SK-N-SH treated with all-trans-retinoic acid at 6 μM for 48 hours (cell line): Measurements from ENCODE around the gene KNDC1.

Experiments
- ATAC-seq: fragments of 200-7000 bp; cut with Tn5 transposase; 3 replicates; pipeline ENCODE4 v1.9.1; 2020; ENCODE audit warnings: mild to moderate bottlenecking, moderate library complexity
- BACH2 ChIP-seq: fragments of 250-450 bp; sonication (Bioruptor Pico); IDR thresholded peaks from 2 replicates; pipeline ENCODE4 v1.9.0; 2021; ENCODE audit warnings: mild to moderate bottlenecking, borderline replicate concordance
- CSDC2 ChIP-seq: fragments of 250-450 bp; sonication (Bioruptor Pico); IDR thresholded peaks from 2 replicates; pipeline ENCODE4 v1.5.0; 2020; ENCODE audit warnings: mild to moderate bottlenecking, moderate library complexity
- ESRRG ChIP-seq: fragments of 250-450 bp; sonication (Bioruptor Pico); IDR thresholded peaks from 2 replicates; pipeline ENCODE4 v1.6.1; 2021; ENCODE audit warnings: mild to moderate bottlenecking
- GLIS3 ChIP-seq: fragments of 250-450 bp; sonication (Bioruptor Pico); IDR thresholded peaks from 2 replicates; pipeline ENCODE4 v1.5.0; 2020; ENCODE audit warnings: mild to moderate bottlenecking, moderate library complexity
- ISL1 ChIP-seq: fragments of 250-450 bp; sonication (Bioruptor Pico); IDR thresholded peaks from 2 replicates; pipeline ENCODE4 v2.1.2; 2022; ENCODE audit warnings: mild to moderate bottlenecking, moderate library complexity
- OSR1 ChIP-seq: fragments of 250-450 bp; sonication (Bioruptor Pico); IDR thresholded peaks from 2 replicates; pipeline ENCODE4 v1.8.0; 2022; ENCODE audit warnings: moderate library complexity, mild to moderate bottlenecking, inconsistent platforms
- PPARA ChIP-seq: fragments of 250-450 bp; sonication (Bioruptor Pico); IDR thresholded peaks from 2 replicates; pipeline ENCODE4 v1.5.0; 2020; ENCODE audit warnings: mild to moderate bottlenecking, borderline replicate concordance
- RARB ChIP-seq: fragments of 250-450 bp; sonication (Bioruptor Pico); IDR thresholded peaks from 2 replicates; pipeline ENCODE4 v1.8.0; 2021; ENCODE audit warnings: mild to moderate bottlenecking, moderate library complexity
- SNAI2 ChIP-seq: fragments of 250-450 bp; sonication (Bioruptor Pico); IDR thresholded peaks from 2 replicates; pipeline ENCODE4 v1.5.0; 2020; ENCODE audit warnings: mild to moderate bottlenecking, moderate library complexity
- TCF4 ChIP-seq: fragments of 250-450 bp; sonication (Bioruptor Pico); IDR thresholded peaks from 2 replicates; pipeline ENCODE4 v1.8.0; 2021; ENCODE audit warnings: mild to moderate bottlenecking, moderate library complexity, borderline replicate concordance
- TOX ChIP-seq: fragments of 250-450 bp; sonication (Bioruptor Pico); IDR thresholded peaks from 2 replicates; pipeline ENCODE4 v1.8.0; 2021; ENCODE audit warnings: mild to moderate bottlenecking, moderate library complexity, borderline replicate concordance
- ZC3H10 ChIP-seq: fragments of 250-450 bp; sonication (Bioruptor Pico); IDR thresholded peaks from 2 replicates; pipeline ENCODE4 v1.5.1; 2021; ENCODE audit warnings: mild to moderate bottlenecking, moderate library complexity
- ZFP3 ChIP-seq: fragments of 250-450 bp; sonication (Bioruptor Pico); IDR thresholded peaks from 2 replicates; pipeline ENCODE4 v1.5.0; 2020; ENCODE audit warnings: mild to moderate bottlenecking, moderate library complexity
- ZNF565 ChIP-seq: fragments of 450-650 bp; formaldehyde crosslinking; conservative IDR thresholded peaks from 2 replicates; pipeline ENCODE4 v1.5.0; 2020; ENCODE audit warnings: low read depth, mild to moderate bottlenecking, moderate library complexity
- ZNF8 ChIP-seq: fragments of 450-650 bp; formaldehyde crosslinking; IDR thresholded peaks from 2 replicates; pipeline ENCODE4 v1.5.0; 2020; ENCODE audit warnings: mild to moderate bottlenecking, moderate library complexity
- TF ChIP-seq, protein P1 (sequence below): fragments of 250-450 bp; sonication (Bioruptor Pico); IDR thresholded peaks from 2 replicates; pipeline ENCODE4 v1.5.1; 2021; ENCODE audit warnings: mild to moderate bottlenecking, moderate library complexity
- TF ChIP-seq, protein P2 (sequence below): fragments of 250-450 bp; sonication (Bioruptor Pico); IDR thresholded peaks from 2 replicates; pipeline ENCODE4 v1.8.0; 2020; ENCODE audit warnings: mild to moderate bottlenecking, moderate library complexity, borderline replicate concordance
- TF ChIP-seq, protein P3 (sequence below): fragments of 250-450 bp; sonication (Bioruptor Pico); IDR thresholded peaks from 2 replicates; pipeline ENCODE4 v1.5.1; 2020; ENCODE audit warnings: low read depth, mild to moderate bottlenecking, moderate library complexity
- TF ChIP-seq, protein P4 (sequence below): fragments of 250-450 bp; sonication (Bioruptor Pico); IDR thresholded peaks from 2 replicates; pipeline ENCODE4 v1.8.0; 2021; ENCODE audit warnings: low read depth, mild to moderate bottlenecking, moderate library complexity, borderline replicate concordance
- TF ChIP-seq, protein P5 (sequence below): fragments of 250-450 bp; sonication (Bioruptor Pico); IDR thresholded peaks from 2 replicates; pipeline ENCODE4 v1.5.0; 2020; ENCODE audit warnings: mild to moderate bottlenecking, moderate library complexity

KNDC1 gene

DNA sequence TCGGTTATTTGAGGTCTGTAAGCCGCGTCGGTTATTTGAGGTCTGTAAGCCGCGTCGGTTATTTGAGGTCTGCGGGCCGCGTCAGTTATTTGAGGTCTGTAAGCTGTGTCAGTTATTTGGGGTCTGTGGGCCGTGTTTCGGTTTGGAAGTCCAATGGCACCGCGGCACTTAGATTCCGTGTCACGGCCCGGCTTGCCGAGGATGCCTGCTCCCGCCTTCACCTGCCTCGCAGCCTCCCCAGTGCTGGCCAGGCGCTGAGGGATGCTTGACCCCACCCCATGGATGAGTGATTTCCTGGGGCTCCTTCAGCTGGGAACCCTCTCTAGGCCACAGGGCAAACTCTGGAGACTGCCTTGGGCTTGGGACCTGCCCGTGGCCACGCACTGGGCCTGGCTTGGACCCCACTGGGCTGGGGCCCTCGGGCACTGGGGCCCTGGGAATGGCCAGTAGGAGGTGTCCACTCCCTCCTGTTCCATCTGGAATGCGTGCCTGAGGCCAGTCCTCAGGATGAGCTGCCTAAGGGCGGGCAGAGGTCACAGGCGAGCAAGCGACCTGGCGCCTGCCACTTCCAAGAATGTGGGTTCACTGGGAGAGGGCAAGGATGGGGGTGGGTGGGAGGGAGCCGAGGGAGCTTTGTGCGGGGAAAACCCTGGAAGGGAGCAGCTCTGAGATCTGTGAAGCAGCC is 46.7 kb upstream of the KNDC1 start:
- ATAC-seq: no peak
- TF ChIP-seq, protein P1, sequence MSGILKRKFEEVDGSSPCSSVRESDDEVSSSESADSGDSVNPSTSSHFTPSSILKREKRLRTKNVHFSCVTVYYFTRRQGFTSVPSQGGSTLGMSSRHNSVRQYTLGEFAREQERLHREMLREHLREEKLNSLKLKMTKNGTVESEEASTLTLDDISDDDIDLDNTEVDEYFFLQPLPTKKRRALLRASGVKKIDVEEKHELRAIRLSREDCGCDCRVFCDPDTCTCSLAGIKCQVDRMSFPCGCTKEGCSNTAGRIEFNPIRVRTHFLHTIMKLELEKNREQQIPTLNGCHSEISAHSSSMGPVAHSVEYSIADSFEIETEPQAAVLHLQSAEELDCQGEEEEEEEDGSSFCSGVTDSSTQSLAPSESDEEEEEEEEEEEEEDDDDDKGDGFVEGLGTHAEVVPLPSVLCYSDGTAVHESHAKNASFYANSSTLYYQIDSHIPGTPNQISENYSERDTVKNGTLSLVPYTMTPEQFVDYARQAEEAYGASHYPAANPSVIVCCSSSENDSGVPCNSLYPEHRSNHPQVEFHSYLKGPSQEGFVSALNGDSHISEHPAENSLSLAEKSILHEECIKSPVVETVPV (CRISPR knock-in tag): no peak
- TF ChIP-seq ISL1 (CRISPR knock-in tag) (no peak), BACH2 (no peak), ZFP3 (CRISPR knock-in tag) (no peak), RARB (CRISPR knock-in tag) (no peak), ZC3H10 (CRISPR knock-in tag) (no peak), ZNF565 (CRISPR knock-in tag) (no peak), OSR1 (CRISPR knock-in tag) (no peak), TOX (CRISPR knock-in tag) (no peak), ESRRG (no peak), SNAI2 (CRISPR knock-in tag) (no peak), ZNF8 (CRISPR knock-in tag) (no peak), GLIS3 (CRISPR knock-in tag) (no peak), PPARA (CRISPR knock-in tag) (no peak)
- TF ChIP-seq, protein P2, sequence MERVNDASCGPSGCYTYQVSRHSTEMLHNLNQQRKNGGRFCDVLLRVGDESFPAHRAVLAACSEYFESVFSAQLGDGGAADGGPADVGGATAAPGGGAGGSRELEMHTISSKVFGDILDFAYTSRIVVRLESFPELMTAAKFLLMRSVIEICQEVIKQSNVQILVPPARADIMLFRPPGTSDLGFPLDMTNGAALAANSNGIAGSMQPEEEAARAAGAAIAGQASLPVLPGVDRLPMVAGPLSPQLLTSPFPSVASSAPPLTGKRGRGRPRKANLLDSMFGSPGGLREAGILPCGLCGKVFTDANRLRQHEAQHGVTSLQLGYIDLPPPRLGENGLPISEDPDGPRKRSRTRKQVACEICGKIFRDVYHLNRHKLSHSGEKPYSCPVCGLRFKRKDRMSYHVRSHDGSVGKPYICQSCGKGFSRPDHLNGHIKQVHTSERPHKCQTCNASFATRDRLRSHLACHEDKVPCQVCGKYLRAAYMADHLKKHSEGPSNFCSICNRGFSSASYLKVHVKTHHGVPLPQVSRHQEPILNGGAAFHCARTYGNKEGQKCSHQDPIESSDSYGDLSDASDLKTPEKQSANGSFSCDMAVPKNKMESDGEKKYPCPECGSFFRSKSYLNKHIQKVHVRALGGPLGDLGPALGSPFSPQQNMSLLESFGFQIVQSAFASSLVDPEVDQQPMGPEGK: no peak
- TF ChIP-seq, protein P3, sequence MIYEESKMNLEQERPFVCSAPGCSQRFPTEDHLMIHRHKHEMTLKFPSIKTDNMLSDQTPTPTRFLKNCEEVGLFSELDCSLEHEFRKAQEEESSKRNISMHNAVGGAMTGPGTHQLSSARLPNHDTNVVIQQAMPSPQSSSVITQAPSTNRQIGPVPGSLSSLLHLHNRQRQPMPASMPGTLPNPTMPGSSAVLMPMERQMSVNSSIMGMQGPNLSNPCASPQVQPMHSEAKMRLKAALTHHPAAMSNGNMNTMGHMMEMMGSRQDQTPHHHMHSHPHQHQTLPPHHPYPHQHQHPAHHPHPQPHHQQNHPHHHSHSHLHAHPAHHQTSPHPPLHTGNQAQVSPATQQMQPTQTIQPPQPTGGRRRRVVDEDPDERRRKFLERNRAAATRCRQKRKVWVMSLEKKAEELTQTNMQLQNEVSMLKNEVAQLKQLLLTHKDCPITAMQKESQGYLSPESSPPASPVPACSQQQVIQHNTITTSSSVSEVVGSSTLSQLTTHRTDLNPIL (CRISPR knock-in tag): no peak
- TF ChIP-seq, protein P4, sequence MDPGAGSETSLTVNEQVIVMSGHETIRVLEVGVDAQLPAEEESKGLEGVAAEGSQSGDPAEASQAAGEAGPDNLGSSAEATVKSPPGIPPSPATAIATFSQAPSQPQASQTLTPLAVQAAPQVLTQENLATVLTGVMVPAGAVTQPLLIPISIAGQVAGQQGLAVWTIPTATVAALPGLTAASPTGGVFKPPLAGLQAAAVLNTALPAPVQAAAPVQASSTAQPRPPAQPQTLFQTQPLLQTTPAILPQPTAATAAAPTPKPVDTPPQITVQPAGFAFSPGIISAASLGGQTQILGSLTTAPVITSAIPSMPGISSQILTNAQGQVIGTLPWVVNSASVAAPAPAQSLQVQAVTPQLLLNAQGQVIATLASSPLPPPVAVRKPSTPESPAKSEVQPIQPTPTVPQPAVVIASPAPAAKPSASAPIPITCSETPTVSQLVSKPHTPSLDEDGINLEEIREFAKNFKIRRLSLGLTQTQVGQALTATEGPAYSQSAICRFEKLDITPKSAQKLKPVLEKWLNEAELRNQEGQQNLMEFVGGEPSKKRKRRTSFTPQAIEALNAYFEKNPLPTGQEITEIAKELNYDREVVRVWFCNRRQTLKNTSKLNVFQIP (CRISPR knock-in tag): no peak
- TF ChIP-seq, protein P5, sequence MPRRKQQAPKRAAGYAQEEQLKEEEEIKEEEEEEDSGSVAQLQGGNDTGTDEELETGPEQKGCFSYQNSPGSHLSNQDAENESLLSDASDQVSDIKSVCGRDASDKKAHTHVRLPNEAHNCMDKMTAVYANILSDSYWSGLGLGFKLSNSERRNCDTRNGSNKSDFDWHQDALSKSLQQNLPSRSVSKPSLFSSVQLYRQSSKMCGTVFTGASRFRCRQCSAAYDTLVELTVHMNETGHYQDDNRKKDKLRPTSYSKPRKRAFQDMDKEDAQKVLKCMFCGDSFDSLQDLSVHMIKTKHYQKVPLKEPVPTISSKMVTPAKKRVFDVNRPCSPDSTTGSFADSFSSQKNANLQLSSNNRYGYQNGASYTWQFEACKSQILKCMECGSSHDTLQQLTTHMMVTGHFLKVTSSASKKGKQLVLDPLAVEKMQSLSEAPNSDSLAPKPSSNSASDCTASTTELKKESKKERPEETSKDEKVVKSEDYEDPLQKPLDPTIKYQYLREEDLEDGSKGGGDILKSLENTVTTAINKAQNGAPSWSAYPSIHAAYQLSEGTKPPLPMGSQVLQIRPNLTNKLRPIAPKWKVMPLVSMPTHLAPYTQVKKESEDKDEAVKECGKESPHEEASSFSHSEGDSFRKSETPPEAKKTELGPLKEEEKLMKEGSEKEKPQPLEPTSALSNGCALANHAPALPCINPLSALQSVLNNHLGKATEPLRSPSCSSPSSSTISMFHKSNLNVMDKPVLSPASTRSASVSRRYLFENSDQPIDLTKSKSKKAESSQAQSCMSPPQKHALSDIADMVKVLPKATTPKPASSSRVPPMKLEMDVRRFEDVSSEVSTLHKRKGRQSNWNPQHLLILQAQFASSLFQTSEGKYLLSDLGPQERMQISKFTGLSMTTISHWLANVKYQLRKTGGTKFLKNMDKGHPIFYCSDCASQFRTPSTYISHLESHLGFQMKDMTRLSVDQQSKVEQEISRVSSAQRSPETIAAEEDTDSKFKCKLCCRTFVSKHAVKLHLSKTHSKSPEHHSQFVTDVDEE (CRISPR knock-in tag): no peak

DNA sequence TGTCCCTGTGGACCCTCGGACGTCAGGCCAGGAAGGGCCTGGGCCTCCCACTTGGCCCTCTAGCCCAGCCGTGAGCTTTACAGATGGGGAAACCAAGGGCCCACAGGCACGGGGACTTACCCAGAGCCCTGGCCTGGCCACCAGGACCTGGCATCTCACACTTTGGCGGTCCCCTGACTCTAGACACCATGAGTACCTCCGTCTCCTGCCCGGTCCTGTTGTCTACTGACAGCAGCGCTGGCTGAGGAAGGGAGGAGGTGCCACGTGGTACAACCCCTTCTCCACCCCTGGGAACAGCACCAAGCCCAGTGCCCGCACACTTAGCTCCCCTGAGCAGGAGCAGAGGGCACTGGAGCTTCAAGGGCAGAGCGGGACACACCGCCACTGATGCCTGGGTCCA is 46.2 kb upstream of the KNDC1 start:
- no peak for ATAC-seq
- TF ChIP-seq CSDC2 (CRISPR knock-in tag) (no peak), TCF4 (CRISPR knock-in tag) (no peak), ISL1 (CRISPR knock-in tag) (no peak)
- TF ChIP-seq, protein P2: no peak
- TF ChIP-seq, all 23 proteins: peak for 0
